Fibroblast of mammary gland (primary cell): ENCODE measurements around the gene SLC2A14.
"Not testable (repeated sequence)": the region's sequence is repeated elsewhere in the genome, so short reads cannot be mapped to it uniquely, and the experiment has no call there.

Source experiments
- DNase-seq: peaks from one replicate; pipeline ENCODE4 v3.0.0-alpha.2; 2010; ENCODE audit warnings: low read depth
- H3K4me3 ChIP-seq: 2 replicates; pipeline ENCODE4 v1.5.1; 2011; ENCODE audit warnings: low read depth, mild to moderate bottlenecking, low read length, moderate library complexity; ENCODE audit not compliant: control insufficient read depth
- CTCF ChIP-seq: conservative IDR thresholded peaks from 2 replicates; pipeline ENCODE4 v1.5.1; 2011; ENCODE audit warnings: low read depth, low read length, inconsistent platforms; ENCODE audit not compliant: control insufficient read depth, insufficient read depth

Gene SLC2A14

GRCh38 chr12:7872566-7873319 is at the start of gene SLC2A14:
TSS of gene SLC2A14 (minus strand) at chr12:7872915. CDS start at chr12:7869880, 3,035 bp downstream.
- no peak for DNase-seq
- H3K4me3 ChIP-seq, result peak within 1 kb of the TSS; percentile 26

GRCh38 chr12:7921181-7921580 is 48.5 kb upstream of the SLC2A14 start:
- not testable (repeated sequence) for DNase-seq

More at GRCh38 chr12:7872566-7873319, at the start of gene SLC2A14:
- no peak for TF ChIP-seq CTCF

GRCh38 chr12:7918268-7918590 is 45.5 kb upstream of the SLC2A14 start:
- H3K4me3 ChIP-seq, DNase-seq: not testable (repeated sequence)

More at GRCh38 chr12:7921181-7921580, 48.5 kb upstream of the SLC2A14 start:
- not testable (repeated sequence) for H3K4me3 ChIP-seq

- TF ChIP-seq CTCF, result no peak
- no peak overlapping the region for H3K4me3 ChIP-seq
- peak; percentile 32 for DNase-seq
Observed at GRCh38 chr12:7917392-7918267, 44.9 kb upstream of the SLC2A14 start.

GRCh38 chr12:7916936-7917335 is 44.2 kb upstream of the SLC2A14 start:
- TF ChIP-seq CTCF, result no peak
- no peak overlapping the region for H3K4me3 ChIP-seq
- no peak for DNase-seq

GRCh38 chr12:7915661-7916403 is 43.1 kb upstream of the SLC2A14 start:
- TF ChIP-seq CTCF, result no peak
- H3K4me3 ChIP-seq, result peak overlapping the region; percentile 20
- no peak for DNase-seq

- not testable (repeated sequence) for H3K4me3 ChIP-seq, DNase-seq
Observed at GRCh38 chr12:7910106-7910505, 37.4 kb upstream of the SLC2A14 start.

GRCh38 chr12:7907009-7907408 is 34.3 kb upstream of the SLC2A14 start:
- TF ChIP-seq CTCF, result peak; percentile 53
- H3K4me3 ChIP-seq, result no peak overlapping the region
- peak; percentile 64 for DNase-seq

- not testable (repeated sequence) for DNase-seq, H3K4me3 ChIP-seq
Observed at GRCh38 chr12:7906303-7906702, 33.6 kb upstream of the SLC2A14 start.

- DNase-seq, H3K4me3 ChIP-seq: not testable (repeated sequence)
Observed at GRCh38 chr12:7905600-7906125, 32.9 kb upstream of the SLC2A14 start.
